ENCODE data around the gene AHDC1. TPM values are rescaled to one million over a fixed set of nuclear protein-coding genes. Genes with fewer than 3 reads are reported as not detected.

AHDC1 gene
- total and polyA plus RNA-seq, 10 of the 15 experiments (the other 5 are each of a cell fraction or from before 2014, with no cell fraction given), result 0.21 to 13.0 (median 1.4) TPM

GRCh38 chr1:27505420-27505680 lies 98.6 kb downstream of the AHDC1 start (continued):
- TF ChIP-seq E4F1 (IDR thresholded peaks at IDR 0.05; ENCODE audit: borderline replicate concordance, partially characterized antibody), result no peak
- TF ChIP-seq NRF1 (conservative IDR thresholded peaks at IDR 0.05; ENCODE audit: low read depth, low read length), result no peak
- no peak for TF ChIP-seq TCF3 (IDR thresholded peaks at IDR 0.05; ENCODE audit: borderline replicate concordance, insufficient read depth, low read depth, low read length)
- TF ChIP-seq MTA3 (IDR thresholded peaks at IDR 0.05; ENCODE audit: borderline replicate concordance, low read length), result no peak
- TF ChIP-seq JUNB (IDR thresholded peaks at IDR 0.05), result no peak
- TF ChIP-seq RB1 (IDR thresholded peaks at IDR 0.05; ENCODE audit: borderline replicate concordance), result no peak
- no peak for TF ChIP-seq MEF2A (IDR thresholded peaks at IDR 0.05; ENCODE audit: insufficient read depth, low read depth, low read length)
- no peak for TF ChIP-seq TCF7 (IDR thresholded peaks at IDR 0.05; ENCODE audit: borderline replicate concordance)

- ChIA-PET RAD21 (ENCODE audit: unreplicated experiment) (no interaction called here), CTCF (interaction anchor here (1.4 kb wide), 1 partner anchor 61 kb away, joined by 4 read pairs; no protein-coding TSS in a partner anchor), POLR2A (no interaction called here), SMC1A (ENCODE audit: uncharacterized antibody, unreplicated experiment) (interaction anchor here (1.3 kb wide), 1 partner anchor 11 kb away, joined by 3 read pairs; no protein-coding TSS in a partner anchor)
- H3K4me2 ChIP-seq (ENCODE audit: control insufficient read depth, insufficient read depth), result no peak overlapping the region
- H3K27ac ChIP-seq (ENCODE audit: control insufficient read depth, insufficient read depth), result no peak overlapping the region
- no peaks in the 10 kb centered on the region for H4K20me1 ChIP-seq (ENCODE audit: control insufficient read depth, insufficient read depth)
- DNase-seq (ENCODE audit: low read depth, low spot score) (no peak), FAIRE-seq (no peak), ATAC-seq (no peak)
- no peaks in the 10 kb centered on the region for H3K36me3 ChIP-seq (ENCODE audit: control insufficient read depth in 2 of 2, insufficient read depth in 2 of 2, low read length in 1 of 2)
- WGBS (ENCODE audit: insufficient coverage, insufficient replicate concordance, low lambda C conversion rate, missing lambda C conversion rate), result 84% methylated on average over 13 of the region's 13 CpGs
- H3K79me2 ChIP-seq (ENCODE audit: control insufficient read depth, insufficient read depth, low read length), result no peaks in the 10 kb centered on the region
- in situ Hi-C loops (cut with MboI), result no loop called here
- no peak overlapping the region for H2AFZ ChIP-seq (ENCODE audit: control insufficient read depth, low read depth, low read length)
- BruUV-seq (replicated peaks), result no TSS peak
- H3K9me3 ChIP-seq (replicated peaks; ENCODE audit: control insufficient read depth, insufficient read depth, low read length), result no peaks in the 10 kb centered on the region
- H3K27me3 ChIP-seq (replicated peaks in 1 of 2; ENCODE audit: control insufficient read depth in 2 of 2, insufficient read depth in 2 of 2, low read length in 1 of 2), result no peaks in the 10 kb centered on the region
- intact Hi-C loops (cut with micrococcal nuclease; ENCODE audit: unreplicated experiment), result no loop called here
- H3K4me1 ChIP-seq (ENCODE audit: control insufficient read depth, insufficient read depth, low read length), result no peaks in the 10 kb centered on the region
- H3K9ac ChIP-seq (ENCODE audit: control insufficient read depth, insufficient read depth, low read length), result no peak overlapping the region
- H3K4me3 ChIP-seq, result no peak overlapping the region
- TF ChIP-seq ZBTB33 (IDR thresholded peaks at IDR 0.05) (no peak), CBFB (IDR thresholded peaks at IDR 0.05; ENCODE audit: low read depth) (no peak), ELK1 (IDR thresholded peaks at IDR 0.05; ENCODE audit: low read depth, low read length) (no peak), RELB (IDR thresholded peaks at IDR 0.05; ENCODE audit: low read depth) (no peak), IKZF1 (conservative IDR thresholded peaks at IDR 0.05) (no peak)
Measured at GRCh38 chr1:27504588-27505419, 99.1 kb downstream of the AHDC1 start.
